ENCODE results near the gene TBC1D9.

TBC1D9 gene

GRCh38 chr4:140645614-140646412 is 110.4 kb downstream of the TBC1D9 start:
- DNase-seq = no peak

GRCh38 chr4:140645196-140645595 is 111.0 kb downstream of the TBC1D9 start:
- DNase-seq = no peak

- no peak for DNase-seq
Observed at GRCh38 chr4:140644470-140645185, 111.6 kb downstream of the TBC1D9 start.

DNA sequence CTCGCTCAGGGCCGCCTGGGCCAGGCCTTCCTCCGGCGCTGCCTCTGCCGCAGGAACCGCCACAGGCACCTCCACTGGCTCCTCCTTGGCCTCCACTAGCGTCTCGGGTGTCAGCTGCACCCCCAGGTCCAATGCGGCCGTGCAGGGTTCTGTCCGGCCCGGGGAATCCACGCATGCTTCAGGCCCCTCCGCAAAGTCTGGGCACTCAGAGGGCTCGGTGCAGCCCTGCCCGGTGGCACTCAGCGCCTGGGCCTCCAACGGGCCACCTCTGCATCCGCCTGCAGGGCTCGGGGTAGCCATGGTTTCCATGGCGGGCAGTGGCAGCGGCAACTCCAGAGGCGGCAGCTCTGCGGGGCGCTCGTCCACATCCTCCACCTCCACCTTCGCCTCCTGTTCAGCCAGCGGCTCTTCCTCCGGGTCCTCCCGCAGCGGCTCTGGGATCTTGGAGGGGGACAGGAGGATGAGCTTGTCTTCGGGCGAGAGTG is 112.6 kb downstream of the TBC1D9 start:
- no peak for DNase-seq

DNA sequence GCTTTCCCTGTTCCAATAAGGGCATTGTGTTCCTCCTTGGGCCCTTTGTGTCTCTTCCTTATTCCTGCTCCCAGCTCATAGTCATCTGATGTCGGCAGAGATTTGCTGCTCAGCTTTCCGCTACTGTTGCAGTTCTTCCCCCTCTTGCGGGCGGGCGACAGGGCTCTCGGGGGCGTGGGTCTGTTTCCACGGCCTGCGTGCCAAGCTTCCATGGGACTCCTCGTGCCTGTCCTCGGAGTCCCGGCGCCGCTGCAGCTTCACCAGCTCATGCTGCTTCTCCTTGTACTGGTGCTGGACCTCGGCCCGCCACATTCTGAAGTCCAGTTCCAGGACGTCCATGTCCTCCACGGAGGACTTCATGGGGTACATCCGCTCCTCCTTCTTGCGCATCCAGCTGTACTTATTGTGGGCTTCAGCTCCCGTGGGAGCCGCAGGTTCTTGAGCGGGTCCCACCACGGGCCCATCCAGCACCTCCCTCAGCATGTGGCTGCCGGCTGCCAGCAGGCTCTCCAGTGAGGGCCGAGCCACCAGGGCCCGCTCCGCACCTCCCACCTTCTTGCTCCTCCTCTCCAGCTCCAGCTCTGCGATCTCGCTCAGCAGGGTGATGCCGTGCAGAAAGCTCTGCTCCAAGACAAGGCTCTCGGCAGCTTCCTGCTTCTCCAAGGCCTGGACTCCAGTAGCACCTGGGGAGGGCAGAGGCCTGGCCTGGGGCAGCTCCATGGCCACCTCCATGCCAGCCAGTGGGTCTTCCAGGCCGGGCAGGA is 113.3 kb downstream of the TBC1D9 start:
- DNase-seq = no peak

DNA sequence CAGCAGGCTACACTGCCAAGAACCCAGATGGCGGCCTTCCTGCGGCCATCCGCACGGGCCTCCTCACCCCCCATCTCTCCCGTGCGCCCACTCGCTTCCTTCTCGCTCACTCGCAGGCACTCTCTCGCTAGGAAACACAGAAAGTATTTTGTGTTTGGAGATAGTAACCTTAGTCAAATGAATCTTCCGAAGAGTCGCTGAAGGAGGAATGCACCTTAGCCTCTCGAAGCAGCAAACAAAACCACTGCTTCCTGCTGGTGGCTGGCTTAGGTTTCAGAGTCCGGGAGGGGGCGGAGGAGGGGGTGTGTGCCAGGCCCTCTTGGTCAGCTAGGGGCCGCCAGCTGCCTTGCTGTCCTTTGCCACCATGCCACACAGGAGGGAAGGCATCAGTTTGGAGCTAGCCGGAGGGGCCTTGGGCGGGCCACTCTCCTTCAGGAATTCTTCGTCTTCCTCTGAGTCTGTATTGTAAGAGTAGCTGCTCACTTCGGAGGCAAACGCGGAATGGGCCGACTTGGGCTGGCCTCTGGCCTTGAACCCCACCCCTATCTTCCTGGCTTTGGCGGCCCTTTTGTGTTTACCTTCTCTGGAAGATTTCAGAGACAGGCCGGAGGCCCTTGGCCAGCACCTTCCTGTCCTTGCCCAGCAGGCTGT is 114.3 kb downstream of the TBC1D9 start:
- DNase-seq = no peak

DNA sequence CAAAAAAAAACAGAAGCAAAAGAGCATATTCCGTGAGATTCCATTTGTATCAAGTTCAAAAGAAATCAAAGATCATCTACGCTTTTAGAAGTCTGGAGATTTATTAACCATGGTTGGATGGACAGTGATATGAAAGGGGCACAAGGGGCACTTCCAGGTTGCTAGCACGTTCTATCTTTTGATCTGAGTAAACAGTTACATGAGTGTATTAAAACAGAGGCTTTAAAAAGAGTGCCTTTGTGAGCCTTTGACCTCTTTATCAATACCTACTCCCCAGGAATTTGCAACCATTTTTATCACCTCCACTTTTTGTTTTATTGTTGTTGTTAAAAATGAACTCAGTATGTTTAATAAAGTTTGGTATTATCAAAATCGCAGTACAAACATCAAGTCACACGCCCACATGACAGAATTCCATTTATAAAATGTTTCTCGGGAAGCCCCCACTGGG is 115.1 kb downstream of the TBC1D9 start:
- no peak for DNase-seq

GRCh38 chr4:140640150-140640748 is 115.9 kb downstream of the TBC1D9 start:
- no peak for DNase-seq

DNA sequence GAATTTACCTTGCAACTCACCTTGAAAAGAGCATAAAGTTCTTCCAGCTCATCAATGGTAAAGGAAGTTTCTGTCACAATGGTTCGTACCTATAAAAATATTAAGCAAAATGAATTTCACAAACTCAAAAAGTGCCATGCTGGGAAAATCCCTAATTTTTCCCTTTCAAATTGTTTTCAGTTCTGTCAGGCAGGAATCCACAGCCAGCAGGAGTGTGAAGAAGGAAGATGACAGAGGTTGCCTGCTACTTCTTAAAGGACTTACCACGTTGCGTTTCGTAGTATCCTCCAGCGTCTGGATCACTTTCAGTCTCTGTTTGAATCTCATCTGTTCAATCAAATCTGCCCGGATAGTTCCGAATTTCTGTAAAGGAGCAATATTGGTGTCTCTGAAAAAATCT is 117.1 kb downstream of the TBC1D9 start:
- DNase-seq = no peak

DNA sequence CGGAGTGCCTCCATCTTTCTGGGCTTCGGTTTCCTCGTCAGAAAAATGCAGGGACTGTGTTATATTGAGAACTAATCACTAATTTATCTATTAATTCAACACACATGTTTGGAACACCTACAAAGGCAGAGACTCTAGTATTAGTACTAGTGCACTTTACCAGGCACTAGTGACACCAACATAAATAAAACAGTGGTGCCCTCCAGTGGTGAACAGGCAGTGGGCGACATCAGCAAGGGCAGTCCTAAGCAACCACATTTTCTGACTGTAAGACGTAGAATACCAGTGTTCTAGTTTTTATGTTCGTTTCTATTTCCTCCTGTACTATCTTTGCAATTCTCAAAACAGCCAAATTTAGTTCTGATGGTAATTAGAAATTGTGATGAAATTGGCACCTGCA is 118.3 kb downstream of the TBC1D9 start:
- peak; percentile 29 to 61 (median 48) for DNase-seq

GRCh38 chr4:140635606-140636005 is 120.6 kb downstream of the TBC1D9 start:
- no peak for DNase-seq

- DNase-seq = no peak
Observed at GRCh38 chr4:140633951-140634350, 122.2 kb downstream of the TBC1D9 start.

GRCh38 chr4:140633124-140633523 is 123.1 kb downstream of the TBC1D9 start:
- no peak for DNase-seq

DNA sequence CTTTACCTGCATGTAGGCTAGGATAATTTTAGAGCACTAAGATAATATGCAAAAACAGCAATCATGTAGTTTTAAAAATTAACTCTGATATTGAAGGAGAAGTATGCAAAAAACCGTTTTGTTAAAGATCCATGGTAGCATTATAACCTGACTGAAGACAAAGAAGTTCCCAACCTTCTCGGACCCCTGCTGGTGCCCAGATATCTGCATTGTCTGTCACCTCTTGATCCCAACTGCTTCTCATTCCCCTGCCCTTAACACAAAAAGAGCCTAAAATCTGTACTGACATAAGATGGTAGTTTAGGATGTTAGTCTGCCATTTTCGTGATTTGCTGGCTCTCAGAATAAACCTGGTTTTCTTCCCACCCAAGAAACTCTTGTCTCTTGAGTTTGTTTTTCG is 125.9 kb downstream of the TBC1D9 start:
- no peak for DNase-seq

DNA sequence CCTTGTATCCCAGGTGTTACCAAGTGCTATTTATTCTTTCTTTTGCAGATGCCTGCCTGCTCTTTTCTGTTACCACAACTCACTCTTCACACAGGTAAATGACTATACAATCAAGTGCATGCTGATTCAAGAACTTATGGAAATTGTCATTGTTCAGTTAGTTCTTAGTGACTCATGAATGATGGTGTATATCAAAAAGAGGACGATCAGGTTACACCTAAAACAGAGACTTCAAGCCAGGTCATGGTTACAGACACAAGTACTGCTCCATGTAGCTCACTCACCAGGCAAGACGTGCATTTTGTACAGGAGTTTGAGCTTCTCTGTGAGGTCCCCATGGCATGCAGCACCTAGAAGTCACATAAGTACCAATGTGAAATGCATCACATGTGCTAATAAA is 128.2 kb downstream of the TBC1D9 start:
- DNase-seq = no peak

- DNase-seq = no peak
Observed at GRCh38 chr4:140626661-140627376, 129.4 kb downstream of the TBC1D9 start.

GRCh38 chr4:140622333-140622958 is 133.7 kb downstream of the TBC1D9 start:
- DNase-seq = no peak

DNA sequence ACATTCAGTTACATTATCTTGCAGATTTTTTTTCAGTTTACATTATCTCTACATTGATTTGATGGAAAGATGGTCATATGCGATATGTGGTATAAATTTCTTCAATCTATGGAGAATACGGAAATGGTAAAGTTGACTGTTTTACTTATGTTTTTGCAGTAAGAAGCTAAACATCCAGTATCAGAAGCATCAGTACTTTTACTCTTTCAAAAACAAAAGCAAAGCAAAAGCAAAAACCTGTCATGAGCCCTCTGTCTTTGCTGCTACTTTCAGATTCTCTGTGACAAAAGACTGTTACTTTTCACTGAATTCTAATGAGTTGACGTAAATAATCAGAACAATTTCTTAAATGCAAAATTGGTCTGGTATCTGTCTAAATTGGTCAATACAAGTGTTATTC is 135.0 kb downstream of the TBC1D9 start:
- no peak for DNase-seq

DNA sequence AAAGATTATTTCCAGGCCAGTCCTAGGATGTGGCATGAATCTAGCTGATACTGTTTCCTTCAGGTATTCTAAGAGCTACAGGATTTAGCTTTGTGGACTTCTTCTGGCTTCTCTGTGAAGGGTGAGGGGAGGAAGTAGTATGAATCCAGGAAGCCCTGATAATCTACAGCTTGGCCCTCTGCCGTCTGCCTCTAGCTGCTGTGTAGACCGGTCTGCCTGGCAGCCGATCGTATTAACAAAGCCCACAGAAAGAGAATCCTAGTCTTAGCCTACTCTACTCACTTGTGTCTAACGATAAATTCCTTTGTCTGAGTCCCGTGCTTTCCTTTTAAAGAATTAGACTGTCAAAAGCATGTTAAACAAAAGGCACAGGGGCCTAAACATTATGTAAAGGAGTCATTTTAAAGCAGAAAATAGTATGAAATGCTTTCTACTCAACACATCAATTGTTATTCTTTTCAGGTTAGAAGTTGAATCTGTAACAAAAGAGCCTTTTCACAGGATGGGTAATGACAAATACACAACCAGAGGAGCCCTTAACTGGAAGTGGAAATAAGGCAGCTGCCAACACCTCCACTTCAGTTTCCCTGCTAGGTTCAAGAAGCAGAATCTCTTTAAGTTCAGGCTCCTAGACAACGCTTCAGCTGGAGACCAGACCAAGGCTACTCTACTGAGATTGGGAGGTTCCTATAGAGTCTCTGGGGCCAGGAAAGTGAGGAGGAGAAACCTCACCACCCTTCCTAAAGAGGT is 138.5 kb downstream of the TBC1D9 start:
- no peak for DNase-seq

DNA sequence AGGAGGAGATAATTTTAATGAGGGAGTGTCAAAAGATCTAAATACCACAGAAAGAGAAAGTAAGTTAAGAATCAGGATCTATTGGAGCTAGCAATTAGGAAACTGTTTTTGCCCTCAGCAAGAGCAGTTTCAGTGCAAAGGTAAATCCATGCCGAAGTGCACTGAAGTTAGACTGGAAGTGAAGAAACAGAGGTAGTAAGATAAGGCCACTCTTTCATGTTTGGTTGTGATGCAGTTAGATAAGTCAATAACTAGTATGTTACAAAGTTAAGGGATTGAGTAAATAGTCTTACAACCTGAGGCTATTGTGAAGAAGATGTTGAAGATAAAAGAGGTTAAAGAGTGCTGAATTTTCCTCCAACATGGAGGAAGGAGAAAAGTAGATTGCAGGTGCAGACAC is 140.7 kb downstream of the TBC1D9 start:
- DNase-seq = no peak

Measured in suppressor macrophage (primary cell).